Stomach (tissue), 9 donors: ENCODE data around the gene RANBP17. TPM values are rescaled to one million over a fixed set of nuclear protein-coding genes. Genes with fewer than 3 reads are reported as not detected.

Experiments
- DNase-seq, 2 donors: peaks; one replicate each; pipeline versions ENCODE4 v3.0.0 to v3.0.0-alpha.2; 2013 to 2019
- H3K27ac ChIP-seq, 5 donors: fragments of 200-600 bp in 4 of 5; sonication (generic) in 4 of 5; one replicate each; pipeline ENCODE4 v1.5.1; 2013 to 2019; ENCODE audit warnings: mild to moderate bottlenecking in 1 of 5, moderate library complexity in 1 of 5
- H3K27me3 ChIP-seq, 3 donors: fragments of 200-600 bp; sonication (generic); one replicate each; pipeline ENCODE4 v1.5.1; 2017 to 2019; ENCODE audit warnings: mixed run types in 1 of 3
- H3K36me3 ChIP-seq, 4 donors: fragments of 200-600 bp; sonication (generic); 1 replicate in 3 of 4; 2 replicates in 1 of 4; pipeline ENCODE4 v1.5.1; 2016 to 2019
- H3K4me1 ChIP-seq, 4 donors: fragments of 200-600 bp; sonication (generic); one replicate each; pipeline ENCODE4 v1.5.1; 2016 to 2019
- H3K4me3 ChIP-seq, 4 donors: fragments of 200-600 bp; sonication (generic) in 3 of 4; one replicate each; pipeline ENCODE4 v1.5.1; 2016 to 2019; ENCODE audit warnings: mild to moderate bottlenecking in 1 of 4
- H3K9me3 ChIP-seq, 4 donors: fragments of 200-600 bp; sonication (generic); one replicate each; pipeline ENCODE4 v1.5.1; 2016 to 2019
- CTCF ChIP-seq, 7 experiments: fragments of 450-650 bp in 4 of 7; fragments of 200-600 bp in 3 of 7; sonication (generic) in 3 of 7; IDR thresholded peaks; one replicate each; pipeline ENCODE4 v1.5.1; 2016 to 2019; ENCODE audit warnings: antibody characterized with exemption in 7 of 7, control low read depth in 2 of 7, mild to moderate bottlenecking in 1 of 7
- EP300 ChIP-seq: sonication (generic); formaldehyde crosslinking; IDR thresholded peaks from one replicate; pipeline ENCODE4 v1.6.1; 2017; ENCODE audit warnings: antibody characterized with exemption
- POLR2A ChIP-seq, 4 donors: fragments of 450-650 bp; IDR thresholded peaks; one replicate each; pipeline ENCODE4 v1.6.1; 2016; ENCODE audit warnings: antibody characterized with exemption in 4 of 4, control low read depth in 2 of 4, mild to moderate bottlenecking in 1 of 4, moderate library complexity in 1 of 4
- POLR2AphosphoS5 ChIP-seq, 3 donors: sonication (generic); formaldehyde crosslinking; IDR thresholded peaks; one replicate each; pipeline ENCODE4 v1.6.1; 2016; ENCODE audit warnings: antibody characterized with exemption in 3 of 3
- WGBS, 5 donors: extraction: QIAGEN DNeasy Blood & Tissue Kit in 3 of 5; methylation state at CpG; one replicate each; pipeline versions ENCODE4 v1.1.5 to v1.1.7; 2013 to 2018; 5-methylcytosine and 5-hydroxymethylcytosine counted together
- intact Hi-C: fragments of 100-400 bp; cut with DNase I; formaldehyde crosslinking; loops from one replicate; pipeline ENCODE4 v1.15.1; 2023; ENCODE audit warnings: low total_unique reads
- polyA plus RNA-seq, 3 donors: library from polyadenylated mRNA; stranded (reverse); fragments of 200-250 nt; gene quantifications; one replicate each; pipeline ENCODE4 v1.2.3, GENCODE V29; 2013
- total RNA-seq, 5 donors: library from RNA; depleted of rRNA; stranded (reverse); fragments of >200 nt; gene quantifications; one replicate each; pipeline versions ENCODE4 v1.1.0 to v1.2.3, GENCODE V29; 2014 to 2016
- donor health status: healthy with polysubstance abuse.
- donor health status: Bipolar disorder and iron deficiency.
- donor health status: healthy.

RANBP17 gene
- total and polyA plus RNA-seq, 8 donors, result 1.4 to 75.6 (median 10.5) TPM

GRCh38 chr5:170846846-170847245 is 15.0 kb upstream of the RANBP17 start:
- Histone ChIP-seq H3K27ac (no peak overlapping the region), H3K4me3 (no peak overlapping the region), H3K9me3 (no peaks in the 10 kb centered on the region), H3K36me3 (no peaks in the 10 kb centered on the region), H3K27me3 (no peaks in the 10 kb centered on the region), H3K4me1 (no peaks in the 10 kb centered on the region)
- no peak for TF ChIP-seq POLR2AphosphoS5 (IDR thresholded peaks at IDR 0.05)
- TF ChIP-seq EP300, result no peak
- no peak for TF ChIP-seq CTCF (IDR thresholded peaks at IDR 0.05)
- TF ChIP-seq POLR2A (IDR thresholded peaks at IDR 0.05), result no peak
- DNase-seq, result no peak
- intact Hi-C loops, result no loop called here

- 65 to 74% (median 70%) methylated on average over 5 of the region's 5 CpGs for WGBS, 5 donors
- intact Hi-C loops, result no loop called here
- H3K4me3 ChIP-seq, result no peak overlapping the region
- no peak for DNase-seq
- no peaks in the 10 kb centered on the region for H3K9me3 ChIP-seq
- no peaks in the 10 kb centered on the region for H3K4me1 ChIP-seq
- TF ChIP-seq POLR2AphosphoS5 (IDR thresholded peaks at IDR 0.05) (no peak), POLR2A (IDR thresholded peaks at IDR 0.05) (no peak), CTCF (IDR thresholded peaks at IDR 0.05) (no peak), EP300 (no peak)
- H3K27ac ChIP-seq, result no peak overlapping the region
- no peaks in the 10 kb centered on the region for H3K27me3 ChIP-seq
- H3K36me3 ChIP-seq, result no peaks in the 10 kb centered on the region
These were observed 13.8 kb upstream of the RANBP17 start for GRCh38 chr5:170848033-170848432.

GRCh38 chr5:170849374-170849773 is 12.4 kb upstream of the RANBP17 start:
- TF ChIP-seq POLR2A (IDR thresholded peaks at IDR 0.05), result no peak
- TF ChIP-seq CTCF (IDR thresholded peaks at IDR 0.05), result no peak
- no peak for TF ChIP-seq EP300
- TF ChIP-seq POLR2AphosphoS5 (IDR thresholded peaks at IDR 0.05), result no peak
- Histone ChIP-seq H3K27ac (no peak overlapping the region), H3K4me3 (no peak overlapping the region), H3K9me3 (no peaks in the 10 kb centered on the region), H3K36me3 (no peaks in the 10 kb centered on the region), H3K27me3 (no peaks in the 10 kb centered on the region), H3K4me1 (no peaks in the 10 kb centered on the region)
- WGBS, 5 donors, result 60 to 79% (median 65%) methylated on average over 2 of the region's 2 CpGs
- no peak for DNase-seq
- intact Hi-C loops, result no loop called here

- H3K27ac ChIP-seq, result no peak overlapping the region
- H3K4me1 ChIP-seq, result no peaks in the 10 kb centered on the region
- H3K36me3 ChIP-seq, result no peaks in the 10 kb centered on the region
- intact Hi-C loops, result no loop called here
- TF ChIP-seq CTCF (IDR thresholded peaks at IDR 0.05) (no peak), POLR2AphosphoS5 (IDR thresholded peaks at IDR 0.05) (no peak), POLR2A (IDR thresholded peaks at IDR 0.05) (no peak), EP300 (no peak)
- no peak overlapping the region for H3K4me3 ChIP-seq
- WGBS, 5 donors, result 77 to 85% (median 81%) methylated on average over 6 of the region's 6 CpGs
- no peak for DNase-seq
- peaks cover 0 to 4% (median under 1%) of the 10 kb centered on the region in 4 donors for H3K9me3 ChIP-seq
- H3K27me3 ChIP-seq, result no peaks in the 10 kb centered on the region
These were observed 7.3 kb upstream of the RANBP17 start for GRCh38 chr5:170854566-170854965.
